Sigmoid colon (tissue), 4 donors: ENCODE data around the gene GRID1.

Experiments used
- EP300 ChIP-seq, 4 donors: sonication (generic); formaldehyde crosslinking; IDR thresholded peaks; one replicate each; pipeline ENCODE4 v1.6.1; 2017; ENCODE audit warnings: antibody characterized with exemption in 4 of 4
- POLR2A ChIP-seq, 2 donors: fragments of 450-650 bp; IDR thresholded peaks; one replicate each; pipeline ENCODE4 v1.6.1; 2016; ENCODE audit warnings: antibody characterized with exemption in 2 of 2, mild to moderate bottlenecking in 2 of 2, moderate library complexity in 2 of 2
- POLR2AphosphoS5 ChIP-seq, 4 donors: sonication (generic); formaldehyde crosslinking; IDR thresholded peaks; one replicate each; pipeline ENCODE4 v1.6.1; 2017; ENCODE audit warnings: antibody characterized with exemption in 4 of 4
- TF ChIP-seq, protein P1 (sequence below), 4 experiments: fragments of 450-650 bp in 3 of 4; fragments of 200-600 bp in 1 of 4; IDR thresholded peaks; one replicate each; pipeline ENCODE4 v1.5.1; 2016 to 2019; ENCODE audit warnings: antibody characterized with exemption in 4 of 4, mild to moderate bottlenecking in 3 of 4, moderate library complexity in 2 of 4

GRCh38 chr10:86049442-86049841, 317.2 kb downstream of the GRID1 start:
- TF ChIP-seq EP300 (IDR thresholded peaks at IDR 0.05) (no peak), POLR2A (IDR thresholded peaks at IDR 0.05) (no peak), POLR2AphosphoS5 (IDR thresholded peaks at IDR 0.05) (no peak)
- TF ChIP-seq, protein P1, sequence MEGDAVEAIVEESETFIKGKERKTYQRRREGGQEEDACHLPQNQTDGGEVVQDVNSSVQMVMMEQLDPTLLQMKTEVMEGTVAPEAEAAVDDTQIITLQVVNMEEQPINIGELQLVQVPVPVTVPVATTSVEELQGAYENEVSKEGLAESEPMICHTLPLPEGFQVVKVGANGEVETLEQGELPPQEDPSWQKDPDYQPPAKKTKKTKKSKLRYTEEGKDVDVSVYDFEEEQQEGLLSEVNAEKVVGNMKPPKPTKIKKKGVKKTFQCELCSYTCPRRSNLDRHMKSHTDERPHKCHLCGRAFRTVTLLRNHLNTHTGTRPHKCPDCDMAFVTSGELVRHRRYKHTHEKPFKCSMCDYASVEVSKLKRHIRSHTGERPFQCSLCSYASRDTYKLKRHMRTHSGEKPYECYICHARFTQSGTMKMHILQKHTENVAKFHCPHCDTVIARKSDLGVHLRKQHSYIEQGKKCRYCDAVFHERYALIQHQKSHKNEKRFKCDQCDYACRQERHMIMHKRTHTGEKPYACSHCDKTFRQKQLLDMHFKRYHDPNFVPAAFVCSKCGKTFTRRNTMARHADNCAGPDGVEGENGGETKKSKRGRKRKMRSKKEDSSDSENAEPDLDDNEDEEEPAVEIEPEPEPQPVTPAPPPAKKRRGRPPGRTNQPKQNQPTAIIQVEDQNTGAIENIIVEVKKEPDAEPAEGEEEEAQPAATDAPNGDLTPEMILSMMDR (IDR thresholded peaks at IDR 0.05): no peak
